Left forelimb (tissue), 1 donor: ENCODE measurements around the gene B3GALNT2.

Experiments used
- DNase-seq: peaks from one replicate; pipeline ENCODE4 v3.0.0-alpha.2; 2018; ENCODE audit warnings: low spot score

B3GALNT2 gene

DNA sequence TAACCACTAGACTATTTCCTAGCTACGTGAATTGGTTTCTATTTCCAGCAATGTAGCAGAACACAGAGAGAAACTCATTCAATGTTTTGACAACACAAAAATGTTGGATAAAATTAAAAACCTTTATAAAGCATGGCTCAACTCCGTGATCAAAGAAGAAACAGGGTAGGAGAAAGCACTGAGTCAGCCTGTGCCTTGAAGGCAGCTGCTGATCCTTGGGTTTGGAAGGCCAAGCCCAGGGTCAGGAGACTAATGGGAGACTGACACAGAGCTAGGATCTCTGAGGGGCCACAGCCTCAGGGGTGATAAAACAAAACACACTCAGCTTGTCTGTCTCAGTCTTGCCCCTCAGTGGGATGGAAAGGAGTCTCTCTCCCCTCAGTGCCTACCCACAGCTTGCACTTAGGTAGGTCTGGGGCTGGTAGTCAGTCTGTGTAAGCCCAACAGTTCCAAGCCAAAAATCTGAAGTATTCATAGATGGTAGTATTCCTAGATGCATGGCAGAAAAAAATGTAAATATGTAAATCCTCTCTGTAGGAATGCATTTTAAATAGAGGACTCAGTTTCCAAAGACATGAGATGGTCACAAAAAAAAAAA lies 53.3 kb downstream of the B3GALNT2 start:
- DNase-seq: no peak

DNA sequence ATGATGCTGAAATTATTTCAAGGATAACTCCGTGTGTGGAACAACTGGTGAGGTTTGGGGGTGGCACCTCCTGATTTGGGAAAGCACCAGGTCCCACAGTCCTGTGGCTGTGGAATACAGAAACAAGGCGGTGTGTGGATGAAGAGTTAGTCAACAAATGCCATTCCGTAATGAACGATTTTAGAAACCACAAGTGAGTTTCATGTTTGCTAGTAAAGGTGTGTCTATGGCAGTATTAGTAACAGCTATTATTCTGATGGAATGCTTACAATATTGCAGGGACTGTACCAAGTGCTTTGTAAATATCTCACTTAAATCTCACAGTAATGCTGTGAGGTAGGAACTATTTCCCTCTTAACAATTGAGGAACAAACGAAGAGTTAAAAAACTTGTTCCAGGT lies 53.8 kb downstream of the B3GALNT2 start:
- no peak for DNase-seq

- no peak for DNase-seq
Measured at GRCh38 chr1:235448616-235449015, 55.6 kb downstream of the B3GALNT2 start.

DNA sequence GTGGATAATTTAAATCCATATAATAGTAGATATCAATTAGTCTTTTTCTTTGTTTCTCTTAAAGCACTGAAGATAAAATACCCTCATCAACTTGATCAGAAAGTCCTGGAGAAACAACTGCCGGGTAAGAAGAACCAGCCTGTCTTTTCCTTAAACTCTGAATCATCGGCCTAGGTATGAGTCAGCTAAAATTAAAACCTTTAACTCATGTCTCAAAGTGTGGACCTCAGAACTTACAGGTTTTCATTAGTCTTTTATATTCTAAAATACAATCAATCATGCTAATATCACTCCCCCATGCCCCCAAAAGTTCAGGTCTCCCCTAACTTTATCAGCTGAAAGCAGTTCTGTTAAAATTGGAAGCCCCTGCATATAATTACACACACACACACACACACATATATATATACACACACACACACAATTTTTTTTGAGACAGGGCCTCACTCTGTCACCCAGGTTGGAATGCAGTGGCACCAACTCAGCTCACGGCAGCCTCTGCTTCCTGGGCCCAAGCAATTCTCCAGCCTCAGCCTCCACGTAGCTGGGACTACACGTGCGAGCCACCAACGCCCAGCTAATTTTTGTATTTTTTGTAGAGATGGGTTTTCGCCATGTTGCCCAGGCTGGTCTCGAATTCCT lies 61.3 kb downstream of the B3GALNT2 start:
- DNase-seq: no peak

GRCh38 chr1:235441159-235441685 lies 63.0 kb downstream of the B3GALNT2 start:
- DNase-seq: no peak

DNA sequence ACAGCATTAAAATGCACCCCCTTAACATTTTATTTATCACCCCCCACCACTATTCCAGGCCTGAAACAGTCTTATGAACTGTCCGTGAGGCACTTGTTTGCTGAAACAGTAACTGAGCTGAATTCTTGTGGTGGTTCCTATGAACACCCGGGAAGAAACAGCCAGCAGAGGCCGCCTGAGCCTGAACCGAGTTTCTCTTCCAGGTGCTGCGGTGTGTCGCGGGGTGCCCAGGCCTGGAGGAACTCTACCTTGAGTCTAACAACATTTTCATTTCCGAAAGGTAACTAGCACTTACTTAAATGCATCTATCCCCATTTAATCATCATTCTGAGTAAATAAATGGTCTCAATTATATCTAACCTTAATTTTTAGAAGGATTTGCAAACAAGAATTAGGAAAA lies 70.3 kb downstream of the B3GALNT2 start:
- no peak for DNase-seq

GRCh38 chr1:235430991-235431390 lies 73.3 kb downstream of the B3GALNT2 start:
- DNase-seq: no peak

GRCh38 chr1:235429143-235429542 lies 75.1 kb downstream of the B3GALNT2 start:
- no peak for DNase-seq

GRCh38 chr1:235427447-235427846 lies 76.8 kb downstream of the B3GALNT2 start:
- DNase-seq: no peak

- no peak for DNase-seq
Measured at GRCh38 chr1:235426680-235427079, 77.6 kb downstream of the B3GALNT2 start.

DNA sequence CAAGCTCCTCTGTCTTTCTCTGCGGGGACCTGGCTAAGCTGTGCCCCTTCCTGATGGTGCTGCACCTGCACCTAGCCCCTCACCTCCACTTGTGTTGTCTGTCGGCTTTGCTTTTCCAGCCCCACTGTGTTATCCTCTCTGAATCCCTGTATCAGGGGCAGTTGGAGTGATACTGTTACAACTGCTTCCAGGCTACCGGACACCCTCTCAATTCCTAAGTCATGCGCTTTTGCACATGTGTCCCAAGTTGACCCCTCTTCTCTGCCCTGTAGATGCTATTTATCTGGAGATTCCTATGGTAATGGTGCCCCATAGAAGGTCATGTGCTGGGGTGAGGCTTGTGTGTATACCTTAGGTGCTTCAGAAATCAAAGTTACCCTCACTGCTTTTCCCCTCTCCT lies 78.1 kb downstream of the B3GALNT2 start:
- DNase-seq: no peak

DNA sequence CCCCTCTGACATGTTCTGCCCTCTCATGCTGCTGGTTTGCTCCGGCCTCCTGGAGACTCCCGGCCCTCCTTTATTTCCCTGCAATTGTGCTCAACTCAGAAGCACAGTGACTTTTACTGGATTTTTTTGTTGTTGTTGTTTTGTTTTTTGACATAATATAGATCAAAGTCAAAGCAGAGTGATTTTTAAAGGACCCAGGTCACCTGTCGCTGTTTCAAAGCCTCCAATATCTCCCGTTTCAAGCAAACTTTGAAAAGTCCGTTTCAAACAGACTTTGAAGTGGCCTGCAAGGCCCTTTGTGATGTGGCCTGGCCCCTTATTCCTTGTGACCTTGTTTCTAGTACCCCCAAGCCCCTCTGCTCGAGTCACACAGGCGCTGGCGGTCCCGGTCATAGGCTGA lies 78.9 kb downstream of the B3GALNT2 start:
- DNase-seq: no peak

GRCh38 chr1:235424092-235424491 lies 80.2 kb downstream of the B3GALNT2 start:
- DNase-seq: no peak

DNA sequence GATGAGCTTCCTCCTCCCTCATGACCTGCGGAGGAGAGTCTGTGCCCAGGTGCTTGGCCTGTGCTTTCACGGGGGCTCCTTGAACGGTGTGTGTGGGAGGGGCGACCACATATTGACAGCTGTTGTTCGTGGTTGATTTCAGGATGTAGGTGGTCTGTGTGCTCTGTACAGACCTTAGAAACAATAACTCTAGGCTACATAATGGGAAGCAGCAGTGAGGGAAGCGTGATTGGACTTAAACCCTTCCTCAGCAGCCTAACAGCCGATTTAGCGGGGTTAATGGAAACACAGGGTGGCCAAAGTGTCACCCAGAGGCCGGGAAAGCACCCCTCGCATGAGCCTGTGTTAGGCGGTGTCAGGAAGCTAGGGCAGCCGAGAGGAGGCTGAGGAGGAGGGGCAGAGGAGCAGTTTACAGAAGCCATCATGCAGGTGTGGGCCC lies 81.0 kb downstream of the B3GALNT2 start:
- DNase-seq: no peak

- no peak for DNase-seq
Measured at GRCh38 chr1:235421751-235422150, 82.5 kb downstream of the B3GALNT2 start.

- no peak for DNase-seq
Measured at GRCh38 chr1:235417086-235417697, 87.1 kb downstream of the B3GALNT2 start.

GRCh38 chr1:235416662-235417049 lies 87.6 kb downstream of the B3GALNT2 start:
- no peak for DNase-seq

GRCh38 chr1:235415008-235415904 lies 89.0 kb downstream of the B3GALNT2 start:
- DNase-seq: no peak

DNA sequence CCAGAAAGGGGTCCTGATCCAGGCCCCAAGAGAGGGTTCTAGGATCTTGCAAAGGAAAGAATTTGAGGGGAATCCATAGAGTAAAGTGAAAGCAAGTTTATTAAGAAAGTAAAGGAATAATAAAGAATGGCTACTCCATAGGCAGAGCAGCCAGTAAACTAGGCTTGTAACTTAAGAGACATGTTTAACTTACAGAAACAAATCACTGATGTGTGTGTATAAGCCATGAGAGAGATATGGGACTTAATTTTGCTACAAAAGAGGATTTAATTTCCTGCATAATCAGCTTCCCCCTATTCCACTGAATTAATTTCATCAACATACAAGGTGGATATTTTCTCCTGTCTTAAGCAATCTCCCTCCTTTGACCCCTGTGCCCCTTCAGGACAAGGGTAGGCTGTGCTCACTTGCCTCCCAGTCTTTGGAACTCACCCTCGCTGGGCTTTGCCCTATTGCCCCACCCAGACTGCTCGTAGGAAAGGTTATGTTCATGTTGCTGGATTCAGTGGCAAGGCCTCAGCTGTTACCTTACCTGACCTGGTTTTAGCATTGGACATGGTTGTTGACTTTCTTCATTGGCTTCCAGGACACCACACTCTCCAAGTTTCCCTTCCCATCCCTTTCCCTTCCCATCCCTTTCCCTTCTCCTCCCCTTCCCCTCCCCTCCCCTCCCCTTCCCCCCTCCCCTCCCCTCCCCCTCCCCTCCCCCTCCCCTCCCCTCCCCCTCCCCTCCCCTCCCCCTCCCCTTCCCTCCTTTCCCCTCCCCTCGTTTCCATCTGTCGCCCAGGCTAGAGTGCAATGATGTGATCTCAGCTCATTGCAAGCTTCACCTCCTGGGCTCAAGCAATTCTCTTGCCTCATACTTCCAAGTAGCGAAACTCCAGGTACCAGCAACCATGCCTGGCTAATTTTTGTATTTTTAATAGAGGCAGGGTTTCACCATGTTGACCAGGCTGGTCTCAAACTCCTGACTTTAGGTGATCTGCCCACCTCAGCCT lies 92.5 kb downstream of the B3GALNT2 start:
- DNase-seq: no peak

DNA sequence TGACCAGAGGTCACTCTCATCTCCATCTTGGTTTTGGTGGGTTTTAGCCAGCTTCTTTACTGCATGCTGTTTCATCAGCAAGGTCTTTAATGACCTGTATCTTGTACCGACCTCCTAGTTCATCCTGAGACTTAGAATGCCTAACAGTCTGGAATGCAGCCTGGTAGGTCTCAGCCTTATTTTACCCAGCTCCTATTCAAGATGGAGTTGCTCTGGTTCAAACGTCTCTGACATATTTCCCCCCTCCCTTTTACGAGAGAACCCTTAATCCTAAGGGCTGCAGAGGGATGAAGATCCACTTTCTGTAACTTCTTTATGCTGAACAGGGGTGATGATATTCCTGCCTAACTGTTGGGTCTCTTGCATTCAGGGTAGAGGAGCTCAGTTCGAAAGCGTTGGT lies 93.8 kb downstream of the B3GALNT2 start:
- DNase-seq: no peak
